Memory B cell (primary cell): ENCODE results near the gene BMP7.

Source experiments
- ATAC-seq: fragments of 150-1000 bp; cut with Tn5 transposase; 2 replicates; pipeline ENCODE4 v1.10.0; 2021; ENCODE audit warnings: low read depth, mild to moderate bottlenecking, moderate library complexity
- DNase-seq, 2 donors: peaks; one replicate each; pipeline ENCODE4 v3.0.0; 2022; ENCODE audit warnings: low spot score in 2 of 2
- H3K27ac Mint-ChIP-seq: one replicate; pipeline ENCODE4 v1.8.0; 2022; ENCODE audit warnings: mild to moderate bottlenecking, moderate library complexity, mixed read lengths
- H3K27me3 Mint-ChIP-seq: one replicate; pipeline ENCODE4 v1.8.0; 2022; ENCODE audit warnings: mixed read lengths
- H3K36me3 Mint-ChIP-seq: one replicate; pipeline ENCODE4 v1.8.0; 2022; ENCODE audit warnings: mild to moderate bottlenecking, mixed read lengths
- H3K4me1 Mint-ChIP-seq: one replicate; pipeline ENCODE4 v1.8.0; 2022; ENCODE audit warnings: mixed read lengths
- H3K4me3 Mint-ChIP-seq: one replicate; pipeline ENCODE4 v1.8.0; 2022; ENCODE audit warnings: mild to moderate bottlenecking, moderate library complexity, mixed read lengths
- H3K9me3 Mint-ChIP-seq: one replicate; pipeline ENCODE4 v1.8.0; 2022; ENCODE audit warnings: mixed read lengths

The BMP7 gene

GRCh38 chr20:57215426-57215825 is 51.0 kb downstream of the BMP7 start:
- Mint-ChIP-seq H3K36me3 (no peaks in the 10 kb centered on the region), H3K27me3 (peaks cover 5% of the 10 kb centered on the region), H3K27ac (no peak overlapping the region), H3K4me1 (peaks cover 3% of the 10 kb centered on the region), H3K9me3 (peaks cover 1% of the 10 kb centered on the region), H3K4me3 (no peak overlapping the region)
- no peak for DNase-seq
- no peak for ATAC-seq

GRCh38 chr20:57214948-57215347 is 51.5 kb downstream of the BMP7 start:
- DNase-seq (no peak), ATAC-seq (no peak)
- no peaks in the 10 kb centered on the region for H3K36me3 Mint-ChIP-seq
- peaks cover 5% of the 10 kb centered on the region for H3K27me3 Mint-ChIP-seq
- H3K4me1 Mint-ChIP-seq, result peaks cover 3% of the 10 kb centered on the region
- H3K9me3 Mint-ChIP-seq, result peaks cover 1% of the 10 kb centered on the region
- no peak overlapping the region for H3K4me3 Mint-ChIP-seq
- no peak overlapping the region for H3K27ac Mint-ChIP-seq

GRCh38 chr20:57214427-57214826 is 52.0 kb downstream of the BMP7 start:
- Mint-ChIP-seq H3K36me3 (no peaks in the 10 kb centered on the region), H3K4me3 (no peak overlapping the region), H3K4me1 (peaks cover 3% of the 10 kb centered on the region), H3K27ac (no peak overlapping the region), H3K9me3 (peaks cover 1% of the 10 kb centered on the region), H3K27me3 (peaks cover 5% of the 10 kb centered on the region)
- DNase-seq (no peak), ATAC-seq (no peak)

- ATAC-seq (no peak), DNase-seq (no peak)
- no peak overlapping the region for H3K4me3 Mint-ChIP-seq
- peaks cover 5% of the 10 kb centered on the region for H3K27me3 Mint-ChIP-seq
- H3K27ac Mint-ChIP-seq, result no peak overlapping the region
- H3K4me1 Mint-ChIP-seq, result peaks cover 3% of the 10 kb centered on the region
- H3K36me3 Mint-ChIP-seq, result no peaks in the 10 kb centered on the region
- H3K9me3 Mint-ChIP-seq, result peaks cover 1% of the 10 kb centered on the region
Measured at GRCh38 chr20:57213924-57214323, 52.5 kb downstream of the BMP7 start.

GRCh38 chr20:57213291-57213690 is 53.1 kb downstream of the BMP7 start:
- H3K4me3 Mint-ChIP-seq, result no peak overlapping the region

GRCh38 chr20:57212534-57213276 is 53.7 kb downstream of the BMP7 start:
- ATAC-seq, result no peak

More at GRCh38 chr20:57213291-57213690, 53.1 kb downstream of the BMP7 start:
- H3K27me3 Mint-ChIP-seq, result peaks cover 5% of the 10 kb centered on the region
- peaks cover 1% of the 10 kb centered on the region for H3K9me3 Mint-ChIP-seq
- H3K27ac Mint-ChIP-seq, result no peak overlapping the region
- no peak for DNase-seq
- H3K36me3 Mint-ChIP-seq, result no peaks in the 10 kb centered on the region
- peaks cover 3% of the 10 kb centered on the region for H3K4me1 Mint-ChIP-seq
- ATAC-seq, result no peak

GRCh38 chr20:57211908-57212533 is 54.4 kb downstream of the BMP7 start:
- Mint-ChIP-seq H3K27ac (no peak overlapping the region), H3K4me3 (no peak overlapping the region), H3K27me3 (peaks cover 5% of the 10 kb centered on the region), H3K4me1 (peaks cover 3% of the 10 kb centered on the region), H3K9me3 (peaks cover 3% of the 10 kb centered on the region), H3K36me3 (no peaks in the 10 kb centered on the region)
- ATAC-seq, result no peak
- DNase-seq, result no peak

More at GRCh38 chr20:57212534-57213276, 53.7 kb downstream of the BMP7 start:
- Mint-ChIP-seq H3K9me3 (peaks cover 1% of the 10 kb centered on the region), H3K27ac (no peak overlapping the region), H3K27me3 (peaks cover 5% of the 10 kb centered on the region), H3K4me1 (peaks cover 3% of the 10 kb centered on the region), H3K36me3 (no peaks in the 10 kb centered on the region), H3K4me3 (no peak overlapping the region)
- DNase-seq, result no peak

GRCh38 chr20:57211406-57211805 is 55.0 kb downstream of the BMP7 start:
- Mint-ChIP-seq H3K4me3 (no peak overlapping the region), H3K27me3 (peaks cover 5% of the 10 kb centered on the region), H3K4me1 (peaks cover 3% of the 10 kb centered on the region), H3K9me3 (peaks cover 5% of the 10 kb centered on the region), H3K36me3 (no peaks in the 10 kb centered on the region), H3K27ac (no peak overlapping the region)
- DNase-seq (no peak), ATAC-seq (no peak)

GRCh38 chr20:57210911-57211280 is 55.5 kb downstream of the BMP7 start:
- peaks cover 5% of the 10 kb centered on the region for H3K9me3 Mint-ChIP-seq
- no peak overlapping the region for H3K4me3 Mint-ChIP-seq
- peaks cover 5% of the 10 kb centered on the region for H3K27me3 Mint-ChIP-seq
- no peak for ATAC-seq
- no peaks in the 10 kb centered on the region for H3K36me3 Mint-ChIP-seq
- no peak overlapping the region for H3K27ac Mint-ChIP-seq
- DNase-seq, result no peak
- peaks cover 3% of the 10 kb centered on the region for H3K4me1 Mint-ChIP-seq

- peaks cover 5% of the 10 kb centered on the region for H3K27me3 Mint-ChIP-seq
- no peak for DNase-seq
- H3K36me3 Mint-ChIP-seq, result no peaks in the 10 kb centered on the region
- peaks cover 5% of the 10 kb centered on the region for H3K9me3 Mint-ChIP-seq
- no peak overlapping the region for H3K27ac Mint-ChIP-seq
- ATAC-seq, result no peak
- H3K4me1 Mint-ChIP-seq, result peaks cover 3% of the 10 kb centered on the region
- H3K4me3 Mint-ChIP-seq, result no peak overlapping the region
Measured at GRCh38 chr20:57210054-57210910, 56.2 kb downstream of the BMP7 start.

GRCh38 chr20:57209413-57209812 is 57.0 kb downstream of the BMP7 start:
- peaks cover 5% of the 10 kb centered on the region for H3K9me3 Mint-ChIP-seq
- H3K4me1 Mint-ChIP-seq, result peaks cover 3% of the 10 kb centered on the region
- no peak overlapping the region for H3K4me3 Mint-ChIP-seq
- no peak overlapping the region for H3K27ac Mint-ChIP-seq
- ATAC-seq (no peak), DNase-seq (no peak)
- H3K27me3 Mint-ChIP-seq, result peaks cover 5% of the 10 kb centered on the region
- no peaks in the 10 kb centered on the region for H3K36me3 Mint-ChIP-seq

- Mint-ChIP-seq H3K27me3 (peaks cover 5% of the 10 kb centered on the region), H3K27ac (no peak overlapping the region), H3K36me3 (no peaks in the 10 kb centered on the region), H3K9me3 (peaks cover 6% of the 10 kb centered on the region), H3K4me3 (no peak overlapping the region), H3K4me1 (peaks cover 3% of the 10 kb centered on the region)
- DNase-seq (no peak), ATAC-seq (no peak)
Measured at GRCh38 chr20:57208198-57208597, 58.2 kb downstream of the BMP7 start.

GRCh38 chr20:57207251-57207650 is 59.2 kb downstream of the BMP7 start:
- Mint-ChIP-seq H3K27me3 (peaks cover 5% of the 10 kb centered on the region), H3K27ac (no peak overlapping the region), H3K9me3 (peaks cover 7% of the 10 kb centered on the region), H3K4me3 (no peak overlapping the region), H3K36me3 (no peaks in the 10 kb centered on the region), H3K4me1 (peaks cover 3% of the 10 kb centered on the region)
- ATAC-seq (no peak), DNase-seq (no peak)

- DNase-seq, result no peak
- no peak overlapping the region for H3K27ac Mint-ChIP-seq
- no peak overlapping the region for H3K4me3 Mint-ChIP-seq
- no peaks in the 10 kb centered on the region for H3K36me3 Mint-ChIP-seq
- H3K27me3 Mint-ChIP-seq, result no peaks in the 10 kb centered on the region
- H3K9me3 Mint-ChIP-seq, result peaks cover 6% of the 10 kb centered on the region
- no peak for ATAC-seq
- no peaks in the 10 kb centered on the region for H3K4me1 Mint-ChIP-seq
Measured at GRCh38 chr20:57205606-57206219, 60.7 kb downstream of the BMP7 start.
